IMR-90 (cell line): Measurements from ENCODE around the gene RAB1A. TPM values are rescaled to one million over a fixed set of nuclear protein-coding genes. Genes with fewer than 3 reads are reported as not detected.

ENCODE experiments used
- ATAC-seq: fragments of 200-7000 bp; cut with Tn5 transposase; 2 replicates; pipeline ENCODE4 v1.9.1; 2020; ENCODE audit warnings: low read depth, mild to moderate bottlenecking, moderate library complexity
- BruUV-seq: library from RNA; stranded (reverse); fragments of 400-500 nt; replicated peaks from 2 replicates; lab custom pipeline; 2021; lab: Mats Ljungman, UMichigan
- CTCF ChIA-PET: fragments of 300-600 bp; formaldehyde crosslinking; extraction: SDS; loops from one replicate; lab custom pipeline; 2021; ENCODE audit warnings: antibody characterized with exemption; lab: Yijun Ruan, JAX
- POLR2A ChIA-PET: fragments of 300-600 bp; sonication (Branson Sonifier 250); formaldehyde crosslinking; loops from one replicate; lab custom pipeline; 2022; ENCODE audit warnings: antibody characterized with exemption; ENCODE audit not compliant: unreplicated experiment; lab: Charles Lee
- DNase-seq: peaks from one replicate; pipeline ENCODE4 v3.0.0; 2013
- H2AFZ ChIP-seq: replicated peaks from 2 replicates; pipeline ENCODE3; 2013; ENCODE audit warnings: low read length, mild to moderate bottlenecking; ENCODE audit not compliant: poor library complexity
- H2AK5ac ChIP-seq: 2 replicates; pipeline ENCODE4 v1.6.1; 2013; ENCODE audit warnings: low read depth, low read length, inconsistent platforms
- H2AK9ac ChIP-seq: replicated peaks from 2 replicates; pipeline ENCODE3; 2013; ENCODE audit warnings: mild to moderate bottlenecking, low read depth, low read length, moderate library complexity; ENCODE audit not compliant: poor library complexity
- H2BK120ac ChIP-seq: 2 replicates; pipeline ENCODE4 v1.6.1; 2013; ENCODE audit warnings: low read depth, low read length, inconsistent platforms
- H2BK15ac ChIP-seq: 3 replicates; pipeline ENCODE4 v1.6.1; 2013; ENCODE audit warnings: low read depth, low read length, inconsistent platforms
- H2BK20ac ChIP-seq: 2 replicates; pipeline ENCODE4 v1.6.1; 2013; ENCODE audit warnings: low read depth, mild to moderate bottlenecking, inconsistent platforms, low read length, moderate library complexity
- H2BK5ac ChIP-seq: 2 replicates; pipeline ENCODE4 v1.6.1; 2013; ENCODE audit warnings: mild to moderate bottlenecking, low read depth, low read length, inconsistent platforms; ENCODE audit not compliant: poor library complexity, severe bottlenecking
- H3K14ac ChIP-seq: replicated peaks from 2 replicates; pipeline ENCODE4 v1.6.1; 2013; ENCODE audit warnings: low read depth, low read length, inconsistent platforms
- H3K18ac ChIP-seq: 2 replicates; pipeline ENCODE4 v1.6.1; 2013; ENCODE audit warnings: low read depth, low read length, control low read depth
- H3K23ac ChIP-seq: 2 replicates; pipeline ENCODE4 v1.6.1; 2013; ENCODE audit warnings: low read depth, low read length, inconsistent platforms
- H3K27ac ChIP-seq: 2 replicates; pipeline ENCODE4 v1.5.1; 2013; ENCODE audit warnings: mild to moderate bottlenecking, control low read depth, low read length; ENCODE audit not compliant: insufficient read depth
- H3K27me3 ChIP-seq: 2 replicates; pipeline ENCODE4 v1.6.1; 2013; ENCODE audit warnings: low read length; ENCODE audit not compliant: control insufficient read depth, insufficient read depth
- H3K36me3 ChIP-seq: 2 replicates; pipeline ENCODE4 v1.6.1; 2013; ENCODE audit warnings: low read length, mixed read lengths; ENCODE audit not compliant: control insufficient read depth, insufficient read depth
- H3K4ac ChIP-seq: 2 replicates; pipeline ENCODE4 v1.6.1; 2013; ENCODE audit warnings: low read depth, low read length, inconsistent platforms
- H3K4me1 ChIP-seq: 2 replicates; pipeline ENCODE4 v1.6.1; 2013; ENCODE audit warnings: low read length, mixed read lengths; ENCODE audit not compliant: control insufficient read depth, insufficient read depth
- H3K4me2 ChIP-seq: 2 replicates; pipeline ENCODE4 v1.6.1; 2013; ENCODE audit warnings: low read depth, mild to moderate bottlenecking, control low read depth, low read length, moderate library complexity
- H3K4me3 ChIP-seq: 2 replicates; pipeline ENCODE4 v1.5.1; 2013; ENCODE audit warnings: low read depth, mild to moderate bottlenecking, control low read depth, low read length, moderate library complexity; ENCODE audit not compliant: insufficient read depth
- H3K56ac ChIP-seq: 2 replicates; pipeline ENCODE4 v1.6.1; 2013; ENCODE audit warnings: low read length, inconsistent platforms; ENCODE audit not compliant: insufficient read depth; ENCODE audit errors: extremely low read depth
- H3K79me1 ChIP-seq, 2 experiments: 2 replicates each; pipeline ENCODE4 v1.6.1; 2013; ENCODE audit warnings: low read length in 2 of 2, inconsistent platforms in 1 of 2, low read depth in 1 of 2
- H3K9ac ChIP-seq: 2 replicates; pipeline ENCODE4 v1.6.1; 2013; ENCODE audit warnings: low read depth, low read length, control low read depth
- H3K9me1 ChIP-seq: 2 replicates; pipeline ENCODE4 v1.6.1; 2013; ENCODE audit warnings: low read length, inconsistent platforms; ENCODE audit not compliant: insufficient read depth
- H3K9me3 ChIP-seq: 2 replicates; pipeline ENCODE4 v1.6.1; 2013; ENCODE audit warnings: low read length; ENCODE audit not compliant: control insufficient read depth, insufficient read depth
- H4K20me1 ChIP-seq: 2 replicates; pipeline ENCODE4 v1.6.1; 2013; ENCODE audit warnings: low read length, inconsistent platforms; ENCODE audit not compliant: insufficient read depth
- H4K5ac ChIP-seq: 2 replicates; pipeline ENCODE4 v1.6.1; 2013; ENCODE audit warnings: mild to moderate bottlenecking, low read depth, low read length, control low read depth
- H4K8ac ChIP-seq, 2 experiments: 2 replicates each; pipeline ENCODE4 v1.6.1; 2013; ENCODE audit warnings: low read depth in 2 of 2, low read length in 2 of 2, control low read depth in 1 of 2, inconsistent platforms in 1 of 2
- H4K91ac ChIP-seq: 2 replicates; pipeline ENCODE4 v1.6.1; 2013; ENCODE audit warnings: low read depth, low read length, inconsistent platforms; ENCODE audit not compliant: insufficient read depth
- BHLHE40 ChIP-seq: fragments of 150-350 bp; IDR thresholded peaks from 2 replicates; pipeline ENCODE4 v1.6.1; 2016; ENCODE audit warnings: mild to moderate bottlenecking, low read depth, low read length
- CEBPB ChIP-seq: IDR thresholded peaks from 2 replicates; pipeline ENCODE4 v1.6.1; 2012; ENCODE audit warnings: low read depth, low read length, improper control_type of control experiment
- CHD1 ChIP-seq: IDR thresholded peaks from 2 replicates; pipeline ENCODE4 v1.6.1; 2012; ENCODE audit warnings: low read depth, low read length, improper control_type of control experiment
- CTCF ChIP-seq: conservative IDR thresholded peaks from 2 replicates; pipeline ENCODE4 v1.5.1; 2012; ENCODE audit warnings: mild to moderate bottlenecking, low read depth, low read length, improper control_type of control experiment
- ELK1 ChIP-seq: fragments of 150-350 bp; IDR thresholded peaks from 2 replicates; pipeline ENCODE4 v1.6.1; 2016; ENCODE audit warnings: low read depth, mild to moderate bottlenecking, low read length, moderate library complexity, borderline replicate concordance
- FOS ChIP-seq: fragments of 150-350 bp; IDR thresholded peaks from 2 replicates; pipeline ENCODE4 v1.6.1; 2016; ENCODE audit warnings: low read depth, low read length
- MAFK ChIP-seq: IDR thresholded peaks from 2 replicates; pipeline ENCODE4 v1.6.1; 2012; ENCODE audit warnings: low read depth, low read length, improper control_type of control experiment
- MAZ ChIP-seq: IDR thresholded peaks from 2 replicates; pipeline ENCODE4 v1.6.1; 2012; ENCODE audit warnings: low read depth, mild to moderate bottlenecking, low read length, improper control_type of control experiment, moderate library complexity, borderline replicate concordance
- MXI1 ChIP-seq: IDR thresholded peaks from 2 replicates; pipeline ENCODE4 v1.6.1; 2012; ENCODE audit warnings: low read depth, mild to moderate bottlenecking, low read length, moderate library complexity, borderline replicate concordance
- NFE2L2 ChIP-seq: fragments of 150-350 bp; IDR thresholded peaks from 2 replicates; pipeline ENCODE4 v1.6.1; 2016; ENCODE audit warnings: low read depth, mild to moderate bottlenecking, low read length
- POLR2A ChIP-seq: IDR thresholded peaks from 2 replicates; pipeline ENCODE4 v1.6.1; 2012; ENCODE audit warnings: mild to moderate bottlenecking, low read depth, low read length
- RAD21 ChIP-seq: IDR thresholded peaks from 2 replicates; pipeline ENCODE4 v1.6.1; 2012; ENCODE audit warnings: low read length, improper control_type of control experiment
- RCOR1 ChIP-seq: IDR thresholded peaks from 2 replicates; pipeline ENCODE4 v1.6.1; 2012; ENCODE audit warnings: mild to moderate bottlenecking, low read length, improper control_type of control experiment; ENCODE audit not compliant: insufficient replicate concordance
- RFX5 ChIP-seq: IDR thresholded peaks from 2 replicates; pipeline ENCODE4 v1.8.0; 2012; ENCODE audit warnings: low read depth, mild to moderate bottlenecking, low read length, moderate library complexity
- SMC3 ChIP-seq: fragments of 150-350 bp; IDR thresholded peaks from 2 replicates; pipeline ENCODE4 v1.6.1; 2016; ENCODE audit warnings: low read depth, mild to moderate bottlenecking, antibody characterized with exemption, low read length, moderate library complexity
- USF2 ChIP-seq: fragments of 150-350 bp; IDR thresholded peaks from 2 replicates; pipeline ENCODE4 v1.6.1; 2017; ENCODE audit warnings: mild to moderate bottlenecking, antibody characterized with exemption, low read length, low read depth
- WGBS, 2 experiments: methylation state at CpG; one replicate each; pipeline versions ENCODE4 v1.1.5 to v1.1.7; 2013; ENCODE audit warnings: missing lambda C conversion rate in 2 of 2; ENCODE audit not compliant: insufficient read length in 1 of 2; ENCODE audit errors: extremely low coverage in 2 of 2; 5-methylcytosine and 5-hydroxymethylcytosine counted together
- dilution Hi-C: fragments of 300-500 bp; cut with HindIII; formaldehyde crosslinking; loops from one replicate; pipeline ENCODE4 v1.14.3; 2018; ENCODE audit warnings: low sequenced_read_pairs; ENCODE audit not compliant: unreplicated experiment
- in situ Hi-C: fragments of 300-500 bp; cut with MboI; formaldehyde crosslinking; loops from 3 replicates; pipeline ENCODE4 v1.14.3; 2019; ENCODE audit warnings: low sequenced_read_pairs, inconsistent platforms, mixed read lengths
- intact Hi-C: fragments of 100-400 bp; cut with micrococcal nuclease; formaldehyde crosslinking; loops from 2 replicates; pipeline ENCODE4 v1.10.0; 2022
- polyA plus RNA-seq, 3 experiments: library from polyadenylated mRNA; depleted of rRNA; stranded (reverse); fragments of >200 nt; gene quantifications; 2 replicates each; pipeline ENCODE4 v1.2.3, GENCODE V29; 2012; ENCODE audit warnings: low replicate concordance in 1 of 3
- total RNA-seq: library from RNA; depleted of rRNA; stranded (reverse); fragments of >200 nt; gene quantifications from 2 replicates; pipeline ENCODE4 v1.2.3, GENCODE V29; 2012

The RAB1A gene
- total and polyA plus RNA-seq, 2 of the 4 experiments (the other 2 are of a cell fraction), result 114 to 169 TPM

- no peak overlapping the region for H4K91ac ChIP-seq
- H2BK15ac ChIP-seq, result no peak overlapping the region
- in situ Hi-C loops, result no loop called here
- no peak overlapping the region for H2AFZ ChIP-seq
- peaks cover 98% of the 10 kb centered on the region for H4K20me1 ChIP-seq
- TF ChIP-seq BHLHE40, result no peak
- no peak for TF ChIP-seq RFX5
- TF ChIP-seq FOS, result no peak
- no peak for TF ChIP-seq RCOR1
- no peak for TF ChIP-seq NFE2L2
- TF ChIP-seq MAZ, result no peak
- no peak for TF ChIP-seq SMC3
- TF ChIP-seq CHD1, result no peak
- TF ChIP-seq CTCF, result no peak
- TF ChIP-seq ELK1, result no peak
- no peak for TF ChIP-seq MAFK
- TF ChIP-seq USF2, result no peak
- TF ChIP-seq MXI1, result no peak
- no peak for TF ChIP-seq RAD21
- no peak for TF ChIP-seq POLR2A
- no peak for TF ChIP-seq CEBPB
- no peak overlapping the region for H2AK9ac ChIP-seq
- H2BK5ac ChIP-seq, result no peak overlapping the region
- no peak overlapping the region for H3K9ac ChIP-seq
- no peak overlapping the region for H3K56ac ChIP-seq
- intact Hi-C loops, result no loop called here
- ChIA-PET POLR2A (no interaction called here), CTCF (no interaction called here)
- H3K14ac ChIP-seq, result no peak overlapping the region
- no peak overlapping the region for H3K18ac ChIP-seq
- no peak overlapping the region for H3K23ac ChIP-seq
- H3K4me2 ChIP-seq, result no peak overlapping the region
- H3K4me1 ChIP-seq, result no peaks in the 10 kb centered on the region; the same call in 1 of the 2 replicates
- DNase-seq (no peak), ATAC-seq (no peak)
- no peak overlapping the region for H2BK120ac ChIP-seq
- H3K27ac ChIP-seq, result no peak overlapping the region
- dilution Hi-C loops, result no loop called here
- H2BK20ac ChIP-seq, result no peak overlapping the region
- H4K8ac ChIP-seq, result no peak overlapping the region
- WGBS, 2 experiments, result 100% methylated on average over 1 of the region's 5 CpGs; no CpG with 5 or more reads in 1 of the 2 experiments
- H2AK5ac ChIP-seq, result no peak overlapping the region
- H3K4ac ChIP-seq, result no peak overlapping the region
- no peak overlapping the region for H4K5ac ChIP-seq
- no peaks in the 10 kb centered on the region for H3K9me3 ChIP-seq
- peaks cover 13% of the 10 kb centered on the region; the same call in 1 of the 2 replicates for H3K9me1 ChIP-seq
- BruUV-seq, result no TSS peak
- no peaks in the 10 kb centered on the region for H3K27me3 ChIP-seq
- H3K79me1 ChIP-seq, result peaks cover 15 to 54% of the 10 kb centered on the region in 2 experiments
- H3K36me3 ChIP-seq, result peaks cover 17% of the 10 kb centered on the region
- H3K4me3 ChIP-seq, result no peak overlapping the region
Measured at GRCh38 chr2:65107530-65107929, 22.4 kb downstream of the RAB1A start.
